Peyer's patch (tissue), 4 donors: ENCODE measurements around the gene SIL1.

Experiments
- CTCF ChIP-seq, 6 experiments: fragments of 450-650 bp in 4 of 6; fragments of 200-600 bp in 2 of 6; sonication (generic) in 1 of 6; IDR thresholded peaks; one replicate each; pipeline ENCODE4 v1.5.1; 2017 to 2019; ENCODE audit warnings: antibody characterized with exemption in 6 of 6, mild to moderate bottlenecking in 3 of 6, moderate library complexity in 1 of 6
- POLR2A ChIP-seq, 2 donors: fragments of 450-650 bp; IDR thresholded peaks; one replicate each; pipeline ENCODE4 v1.5.1; 2017; ENCODE audit warnings: antibody characterized with exemption in 2 of 2, mild to moderate bottlenecking in 2 of 2, moderate library complexity in 2 of 2

GRCh38 chr5:138983984-138984383 lies 214.2 kb downstream of the SIL1 start:
- TF ChIP-seq CTCF (IDR thresholded peaks at IDR 0.05), result no peak
- no peak for TF ChIP-seq POLR2A (IDR thresholded peaks at IDR 0.05)
